Peyer's patch (tissue), 4 donors: Measurements from ENCODE around the gene CASR. TPM values are rescaled to one million over a fixed set of nuclear protein-coding genes. Genes with fewer than 3 reads are reported as not detected.

Experiments
- DNase-seq, 3 donors: peaks; one replicate each; pipeline ENCODE4 v3.0.0-alpha.2; 2017 to 2019
- H3K27ac ChIP-seq, 4 donors: fragments of 200-600 bp; sonication (generic); one replicate each; pipeline ENCODE4 v1.5.1; 2016 to 2019
- H3K27me3 ChIP-seq, 2 donors: fragments of 200-600 bp; sonication (generic); one replicate each; pipeline ENCODE4 v1.5.1; 2019
- H3K36me3 ChIP-seq, 3 donors: fragments of 200-600 bp; sonication (generic); one replicate each; pipeline ENCODE4 v1.5.1; 2016 to 2019
- H3K4me1 ChIP-seq, 4 donors: fragments of 200-600 bp; sonication (generic); one replicate each; pipeline ENCODE4 v1.5.1; 2016 to 2019
- H3K4me3 ChIP-seq, 4 donors: fragments of 200-600 bp; sonication (generic); 1 replicate in 3 of 4; 2 replicates in 1 of 4; pipeline ENCODE4 v1.5.1; 2016 to 2019; ENCODE audit warnings: mild to moderate bottlenecking in 1 of 4
- H3K9me3 ChIP-seq, 4 donors: fragments of 200-600 bp; sonication (generic); one replicate each; pipeline ENCODE4 v1.5.1; 2016 to 2019; ENCODE audit warnings: mild to moderate bottlenecking in 1 of 4
- CTCF ChIP-seq, 6 experiments: fragments of 450-650 bp in 4 of 6; fragments of 200-600 bp in 2 of 6; sonication (generic) in 1 of 6; IDR thresholded peaks; one replicate each; pipeline ENCODE4 v1.5.1; 2017 to 2019; ENCODE audit warnings: antibody characterized with exemption in 6 of 6, mild to moderate bottlenecking in 3 of 6, moderate library complexity in 1 of 6
- POLR2A ChIP-seq, 2 donors: fragments of 450-650 bp; IDR thresholded peaks; one replicate each; pipeline ENCODE4 v1.5.1; 2017; ENCODE audit warnings: antibody characterized with exemption in 2 of 2, mild to moderate bottlenecking in 2 of 2, moderate library complexity in 2 of 2
- total RNA-seq, 4 donors: library from RNA; depleted of rRNA; stranded (reverse); fragments of >200 nt; gene quantifications; one replicate each; pipeline ENCODE4 v1.1.0, GENCODE V29; 2016

CASR gene
- total RNA-seq, 4 donors from 2014 or later, result 0.28 to 1.7 (median 1.1) TPM; not detected in 1

DNA sequence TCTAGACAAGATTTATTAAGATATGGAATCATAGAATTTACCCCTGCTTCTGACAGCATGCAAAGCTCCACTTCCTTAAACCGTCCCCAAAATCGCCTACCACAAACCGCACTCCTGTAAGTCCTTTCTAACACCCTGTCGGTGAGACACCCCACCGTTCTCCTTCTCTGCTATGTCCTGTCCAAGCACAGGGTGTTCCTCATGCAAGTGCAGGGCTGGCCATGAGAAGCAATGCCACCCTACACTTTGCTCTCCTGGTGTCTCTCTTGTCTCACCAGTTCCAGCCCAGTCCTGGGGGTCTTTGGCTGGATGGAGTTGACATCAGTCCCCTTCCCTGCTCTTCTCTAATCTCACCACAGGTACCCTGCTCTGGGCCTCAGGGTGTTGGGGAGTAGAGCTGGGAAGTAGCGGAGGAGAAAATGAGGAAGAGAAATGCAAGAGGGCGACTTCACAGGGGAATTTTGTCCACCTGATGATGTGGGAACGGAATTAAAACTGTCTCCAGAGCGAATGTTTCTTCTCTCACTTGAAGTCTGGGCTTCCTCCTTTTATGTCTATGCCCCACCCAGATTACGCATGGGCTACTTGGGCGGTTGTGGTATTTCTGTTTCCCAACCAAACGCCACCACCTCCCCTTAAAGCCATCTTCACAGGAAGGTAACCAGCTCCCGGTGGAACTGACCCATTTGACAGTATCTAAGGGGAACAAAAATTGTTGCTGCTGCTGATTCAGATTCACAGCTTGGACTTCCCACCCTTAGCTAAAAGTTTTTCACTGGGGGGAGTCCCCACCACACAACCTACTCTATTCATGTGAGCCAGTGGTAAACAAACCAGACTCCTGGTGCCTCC is 49.9 kb downstream of the CASR start:
- Histone ChIP-seq H3K27me3 (no peaks in the 10 kb centered on the region), H3K36me3 (no peaks in the 10 kb centered on the region), H3K4me1 (no peaks in the 10 kb centered on the region), H3K9me3 (no peaks in the 10 kb centered on the region), H3K27ac (peak overlapping the region in 2 of 4 donors; percentile 43), H3K4me3 (peak overlapping the region in 1 of 4 donors; percentile 24)
- TF ChIP-seq POLR2A (IDR thresholded peaks at IDR 0.05), result no peak
- no peak for TF ChIP-seq CTCF (IDR thresholded peaks at IDR 0.05)
- DNase-seq, result peak in 2 of 3 donors; percentile 61 to 74

DNA sequence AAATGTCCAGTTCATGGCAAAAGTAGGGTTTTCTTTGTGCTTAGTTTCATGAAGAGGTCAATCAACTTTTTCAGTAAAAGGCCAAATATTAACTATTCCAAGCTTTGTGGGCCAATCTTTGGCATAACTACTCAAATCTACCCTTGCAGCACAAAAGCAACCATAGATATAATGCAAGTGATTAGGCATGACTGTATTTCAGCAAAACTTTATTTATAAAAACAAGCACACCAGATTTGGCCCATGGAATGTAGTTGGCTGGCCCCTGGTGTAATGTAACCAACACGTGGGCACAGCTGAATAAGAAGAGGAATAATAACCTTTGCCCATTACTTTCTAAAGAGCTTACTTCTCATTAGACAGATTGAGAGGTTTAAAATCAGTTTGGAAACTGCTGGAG is 50.6 kb downstream of the CASR start:
- DNase-seq, result no peak
- Histone ChIP-seq H3K27ac (no peak overlapping the region), H3K36me3 (no peaks in the 10 kb centered on the region), H3K27me3 (no peaks in the 10 kb centered on the region), H3K9me3 (no peaks in the 10 kb centered on the region), H3K4me1 (no peaks in the 10 kb centered on the region), H3K4me3 (no peak overlapping the region)
- TF ChIP-seq CTCF (IDR thresholded peaks at IDR 0.05) (no peak), POLR2A (IDR thresholded peaks at IDR 0.05) (no peak)

- H3K27me3 ChIP-seq, result no peaks in the 10 kb centered on the region
- no peak overlapping the region for H3K27ac ChIP-seq
- no peak overlapping the region for H3K4me3 ChIP-seq
- no peak for DNase-seq
- H3K9me3 ChIP-seq, result no peaks in the 10 kb centered on the region
- no peaks in the 10 kb centered on the region for H3K36me3 ChIP-seq
- no peaks in the 10 kb centered on the region for H3K4me1 ChIP-seq
- TF ChIP-seq CTCF (IDR thresholded peaks at IDR 0.05), result no peak
- TF ChIP-seq POLR2A (IDR thresholded peaks at IDR 0.05), result no peak
Measured at GRCh38 chr3:122235147-122235546, 51.7 kb downstream of the CASR start.

DNA sequence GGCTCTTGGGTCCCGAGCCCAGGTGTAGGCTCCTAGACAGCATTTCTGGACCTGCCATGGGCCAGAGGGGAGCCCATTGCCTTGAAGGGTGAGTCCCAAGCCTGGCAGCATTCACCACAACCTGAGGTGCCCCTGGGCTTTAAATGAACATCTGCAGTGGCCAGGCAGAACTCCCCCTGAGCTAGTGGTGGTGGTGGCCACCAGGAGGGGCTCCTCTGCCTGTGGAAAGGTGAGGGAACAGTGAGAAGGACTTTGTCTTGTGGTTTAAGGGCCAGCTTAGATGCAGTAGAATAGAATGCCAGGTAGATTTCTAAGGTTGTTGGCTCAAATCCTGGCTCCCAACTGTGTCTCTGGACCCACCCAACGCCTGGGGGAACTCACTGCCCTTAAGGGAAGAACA is 55.6 kb downstream of the CASR start:
- H3K27me3 ChIP-seq, result no peaks in the 10 kb centered on the region
- no peak for DNase-seq
- H3K4me1 ChIP-seq, result no peaks in the 10 kb centered on the region
- no peaks in the 10 kb centered on the region for H3K9me3 ChIP-seq
- H3K4me3 ChIP-seq, result no peak overlapping the region
- H3K36me3 ChIP-seq, result no peaks in the 10 kb centered on the region
- H3K27ac ChIP-seq, result no peak overlapping the region
- no peak for TF ChIP-seq POLR2A (IDR thresholded peaks at IDR 0.05)
- no peak for TF ChIP-seq CTCF (IDR thresholded peaks at IDR 0.05)

DNA sequence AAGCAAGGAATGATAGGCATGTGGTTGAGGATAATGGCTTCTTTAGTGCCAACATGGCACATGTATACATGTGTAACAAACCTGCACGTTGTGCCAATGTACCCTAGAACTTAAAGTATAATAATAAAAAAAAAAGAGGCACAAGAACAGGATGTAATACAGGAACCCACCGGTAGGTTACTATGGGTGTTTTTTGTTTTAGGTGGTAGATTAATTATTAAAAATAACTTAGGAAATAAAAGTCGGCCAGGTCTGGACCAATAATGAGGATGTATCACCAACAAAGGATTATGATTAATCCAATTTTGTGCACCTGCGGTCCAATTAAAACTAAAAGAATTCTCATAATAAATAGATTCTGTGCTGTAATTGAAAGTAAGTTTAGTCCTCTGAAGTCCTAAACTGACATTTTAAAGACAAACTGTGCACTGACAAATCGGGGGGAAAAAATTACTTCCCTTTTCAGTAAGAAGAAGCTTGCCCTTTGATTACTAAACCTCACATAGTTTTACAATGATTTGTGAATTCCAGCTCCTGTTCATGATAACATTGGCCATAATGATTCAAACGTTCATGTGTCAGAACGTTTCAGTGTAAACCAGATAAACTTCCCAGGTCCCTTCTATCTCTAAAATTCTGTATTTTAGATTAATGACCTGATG is 62.2 kb downstream of the CASR start:
- H3K9me3 ChIP-seq, result no peaks in the 10 kb centered on the region
- H3K27ac ChIP-seq, result peak overlapping the region in 1 of 4 donors; percentile 6
- no peak for TF ChIP-seq POLR2A (IDR thresholded peaks at IDR 0.05)
- TF ChIP-seq CTCF (IDR thresholded peaks at IDR 0.05), result peak in 3 of 6 experiments; percentile 22 to 53 (median 33)
- no peaks in the 10 kb centered on the region for H3K36me3 ChIP-seq
- peaks cover 0 to 7% (median 0%) of the 10 kb centered on the region in 4 donors for H3K4me1 ChIP-seq
- H3K4me3 ChIP-seq, result peak overlapping the region in 1 of 4 donors; percentile 23
- no peaks in the 10 kb centered on the region for H3K27me3 ChIP-seq
- no peak for DNase-seq
